AG04450 (cell line): ENCODE measurements around the gene KIZ. TPM values are rescaled to one million over a fixed set of nuclear protein-coding genes. Genes with fewer than 3 reads are reported as not detected.

Source experiments
- CTCF ChIA-PET: fragments of 300-600, 350-600 bp; formaldehyde crosslinking; extraction: SDS; loops from one replicate; lab custom pipeline; 2022; ENCODE audit warnings: antibody characterized with exemption, inconsistent platforms; lab: Charles Lee
- POLR2A ChIA-PET: fragments of 350-600 bp; formaldehyde crosslinking; extraction: SDS; loops from one replicate; lab custom pipeline; 2021; ENCODE audit warnings: antibody characterized with exemption, inconsistent platforms; lab: Yijun Ruan, JAX
- DNase-seq: peaks from one replicate; pipeline ENCODE4 v3.0.0-alpha.2; 2011; ENCODE audit warnings: low read depth, low spot score
- H3K27ac ChIP-seq: one replicate; pipeline ENCODE4 v1.5.1; 2012; ENCODE audit warnings: low read depth, low read length, control low read depth
- H3K27me3 ChIP-seq: one replicate; pipeline ENCODE4 v1.6.0; 2012; ENCODE audit warnings: low read length; ENCODE audit not compliant: control insufficient read depth, insufficient read depth
- H3K4me3 ChIP-seq: 2 replicates; pipeline ENCODE4 v1.5.1; 2011; ENCODE audit warnings: mild to moderate bottlenecking, low read depth, low read length, control low read depth
- H3K9me3 ChIP-seq: 2 replicates; pipeline ENCODE4 v1.5.1; 2012; ENCODE audit warnings: low read length; ENCODE audit not compliant: control insufficient read depth, insufficient read depth
- CTCF ChIP-seq: IDR thresholded peaks from 2 replicates; pipeline ENCODE4 v1.5.1; 2011; ENCODE audit warnings: low read depth, low read length, control low read depth, inconsistent platforms
- polyA plus RNA-seq: library from polyadenylated mRNA; depleted of rRNA; stranded (reverse); fragments of >200 nt; gene quantifications from 2 replicates; pipeline ENCODE4 v1.2.3, GENCODE V29; 2011

KIZ gene
- polyA plus RNA-seq, 1 experiment, result 26.1 TPM

GRCh38 chr20:21104921-21105320 is 21.0 kb upstream of the KIZ start:
- DNase-seq, result no peak
- Histone ChIP-seq H3K9me3 (peaks cover 10% of the 10 kb centered on the region; the same call in 1 of the 2 replicates), H3K27me3 (peaks cover 91% of the 10 kb centered on the region), H3K4me3 (no peak overlapping the region), H3K27ac (no peak overlapping the region)
- CTCF ChIA-PET, result no interaction called here
- POLR2A ChIA-PET, result no interaction called here
- TF ChIP-seq CTCF, result no peak

GRCh38 chr20:21105429-21106170 is 20.3 kb upstream of the KIZ start:
- ChIA-PET POLR2A (no interaction called here), CTCF (no interaction called here)
- H3K4me3 ChIP-seq, result no peak overlapping the region
- peaks cover 10% of the 10 kb centered on the region; the same call in 1 of the 2 replicates for H3K9me3 ChIP-seq
- peaks cover 85% of the 10 kb centered on the region for H3K27me3 ChIP-seq
- no peak for TF ChIP-seq CTCF
- no peak for DNase-seq
- H3K27ac ChIP-seq, result no peak overlapping the region

GRCh38 chr20:21106171-21107017 is 19.5 kb upstream of the KIZ start, which contains the start of gene LINC00237:
LINC00237 (minus strand) TSS chr20:21106358.
- TF ChIP-seq CTCF, result no peak
- peaks cover 77% of the 10 kb centered on the region for H3K27me3 ChIP-seq
- POLR2A ChIA-PET, result no interaction called here
- no peak within 1 kb of the TSS for H3K4me3 ChIP-seq
- CTCF ChIA-PET, result interaction anchor here (1.9 kb wide), 1 partner anchor 129 kb away, joined by 5 read pairs; no protein-coding TSS in a partner anchor
- peaks cover 5% of the 10 kb centered on the region; the same call in 1 of the 2 replicates for H3K9me3 ChIP-seq
- DNase-seq, result no peak
- no peak within 1 kb of the TSS for H3K27ac ChIP-seq

- Histone ChIP-seq H3K27me3 (peaks cover 52% of the 10 kb centered on the region), H3K9me3 (no peaks in the 10 kb centered on the region; the same call in 1 of the 2 replicates), H3K4me3 (no peak overlapping the region), H3K27ac (no peak overlapping the region)
- DNase-seq, result no peak
- CTCF ChIA-PET, result no interaction called here
- TF ChIP-seq CTCF, result no peak
- POLR2A ChIA-PET, result no interaction called here
These were observed 16.7 kb upstream of the KIZ start for GRCh38 chr20:21109144-21109543.
